ENCODE data around the gene IL16.
"Not testable (repeated sequence)": the region's sequence is repeated elsewhere in the genome, so short reads cannot be mapped to it uniquely, and the experiment has no call there.

IL16 gene

DNA sequence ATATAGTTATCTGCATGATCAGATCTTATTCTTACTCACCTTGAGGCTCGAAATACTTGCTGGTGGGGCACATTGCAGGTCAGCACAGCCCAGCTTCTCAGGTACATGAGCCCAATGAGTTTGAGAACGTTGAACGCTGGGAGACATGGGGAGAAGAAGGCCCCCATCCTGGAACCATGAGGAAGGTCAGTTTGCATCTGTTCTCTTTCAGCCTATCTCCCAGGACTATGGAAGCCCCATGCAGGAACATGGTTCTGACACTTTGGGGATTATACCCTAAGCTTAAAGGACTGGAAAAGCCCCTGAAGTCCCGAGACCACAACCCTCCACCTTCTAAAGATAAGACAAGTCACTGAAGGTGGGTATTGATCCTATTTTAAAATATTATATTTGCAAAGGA, 144.7 kb downstream of the IL16 start:
- DNase-seq, result no peak

DNA sequence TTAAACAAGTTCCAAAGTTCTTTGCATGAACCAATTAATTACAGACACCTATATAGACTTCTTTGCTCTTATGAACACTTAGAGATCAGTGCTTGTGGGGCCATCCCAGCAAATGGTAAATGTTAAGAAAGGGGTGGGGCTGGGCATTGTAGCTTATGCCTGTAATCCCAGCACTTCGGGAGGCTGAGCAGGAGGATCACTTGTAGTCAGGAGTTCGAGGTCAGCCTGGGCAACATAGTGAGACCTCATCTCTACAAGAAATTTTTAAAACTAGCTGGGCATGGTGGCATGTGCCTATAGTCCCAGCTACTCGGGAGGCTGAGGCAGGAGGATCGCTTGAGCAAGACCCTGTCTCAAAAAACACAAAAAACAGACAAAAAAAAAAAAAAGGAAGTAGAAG, 146.7 kb downstream of the IL16 start:
- DNase-seq, result no peak

DNA sequence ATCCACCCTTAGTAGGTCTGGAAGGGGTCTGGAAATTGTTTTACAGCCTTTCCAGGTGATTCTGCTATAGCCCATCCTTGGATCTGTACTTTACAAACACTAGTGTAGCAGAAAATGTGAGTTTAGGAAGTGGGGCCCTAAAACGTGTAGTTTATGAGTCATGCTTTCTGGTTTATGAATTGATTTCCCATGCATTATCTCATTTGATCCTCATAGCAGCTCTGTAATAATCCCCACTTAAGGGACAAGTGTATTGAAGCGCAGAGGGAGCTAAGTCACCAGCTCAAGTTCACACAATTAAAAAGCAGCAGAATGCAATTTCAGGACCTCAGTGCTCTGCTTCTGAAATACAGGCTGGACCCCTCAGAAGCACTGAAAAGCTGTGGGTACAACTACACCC, 149.9 kb downstream of the IL16 start:
- no peak for DNase-seq

DNA sequence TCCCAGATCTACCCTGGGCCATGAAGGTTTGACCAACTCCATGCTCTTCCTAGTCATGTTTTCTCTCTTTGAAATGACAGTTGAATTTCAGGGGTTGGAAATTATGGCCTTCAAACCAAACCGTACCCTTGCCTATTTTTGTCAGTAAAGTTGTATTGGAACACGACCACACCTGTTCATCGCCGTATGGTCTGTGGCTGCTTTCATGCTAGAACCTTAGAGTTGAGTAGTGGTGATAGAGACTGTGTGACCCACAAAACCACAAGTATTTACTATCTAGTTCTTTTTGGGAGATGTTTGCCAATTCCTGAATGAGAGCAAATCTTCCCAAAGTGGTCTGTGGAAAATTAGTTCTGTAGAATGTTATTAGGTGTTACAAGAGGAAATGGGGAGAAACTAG, 151.2 kb downstream of the IL16 start:
- no peak for DNase-seq

DNA sequence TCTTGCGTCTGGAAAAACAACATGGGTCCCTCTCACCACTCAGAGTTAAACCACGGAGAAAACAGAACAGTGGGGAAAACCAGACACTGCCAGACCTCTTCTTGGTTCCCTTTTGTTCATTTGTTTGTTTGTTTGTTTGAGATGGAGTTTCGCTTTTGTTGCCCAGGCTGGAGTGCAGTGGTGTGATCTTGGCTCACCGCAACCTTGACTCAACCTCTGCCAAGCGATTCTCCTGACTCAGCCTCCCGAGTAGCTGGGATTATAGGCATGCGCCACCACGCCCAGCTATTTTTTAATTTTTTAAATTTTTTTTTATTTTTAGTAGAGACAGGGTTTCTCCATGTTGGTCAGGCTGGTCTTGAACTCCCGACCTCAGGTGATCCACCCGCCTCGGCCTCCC, 152.0 kb downstream of the IL16 start:
- not testable (repeated sequence) for DNase-seq

DNA sequence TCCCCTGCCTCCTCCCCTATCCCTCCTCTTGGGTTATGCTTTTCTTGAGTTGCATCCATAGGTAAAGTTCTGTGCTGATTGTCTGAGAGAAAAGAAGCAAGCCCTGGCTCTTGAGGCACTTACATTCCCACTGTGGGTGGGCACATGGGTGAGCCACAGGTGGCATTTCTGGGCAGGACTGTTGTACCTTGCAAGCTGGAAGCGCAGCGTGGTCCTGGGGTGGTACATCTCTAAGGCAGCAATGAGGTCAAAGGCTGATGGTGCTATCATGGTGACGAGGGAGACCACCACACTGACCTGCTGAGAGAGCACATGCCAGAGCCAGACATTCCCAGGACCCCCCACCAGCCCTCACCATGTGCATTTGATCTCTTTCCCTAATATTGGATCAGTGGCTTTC, 152.6 kb downstream of the IL16 start:
- no peak for DNase-seq

DNA sequence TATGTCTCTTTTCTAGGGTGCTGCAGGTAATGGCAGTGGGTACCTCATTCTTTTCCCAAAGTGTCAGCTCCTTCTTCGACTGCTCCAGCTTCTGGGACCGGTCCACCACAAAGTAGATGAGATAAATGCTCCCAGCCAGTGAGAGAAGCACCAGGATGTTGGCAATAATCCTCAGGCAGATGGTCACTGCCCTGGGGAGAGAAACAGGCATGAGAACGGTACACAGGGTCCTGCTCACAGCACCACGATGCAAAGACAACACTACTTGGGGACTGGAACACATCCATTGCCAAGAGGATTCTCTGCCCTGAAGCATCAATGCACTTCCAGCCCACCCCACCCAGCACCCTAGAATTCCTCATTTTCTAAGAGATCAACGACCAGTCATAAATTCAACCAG, 155.0 kb downstream of the IL16 start:
- no peak for DNase-seq

DNA sequence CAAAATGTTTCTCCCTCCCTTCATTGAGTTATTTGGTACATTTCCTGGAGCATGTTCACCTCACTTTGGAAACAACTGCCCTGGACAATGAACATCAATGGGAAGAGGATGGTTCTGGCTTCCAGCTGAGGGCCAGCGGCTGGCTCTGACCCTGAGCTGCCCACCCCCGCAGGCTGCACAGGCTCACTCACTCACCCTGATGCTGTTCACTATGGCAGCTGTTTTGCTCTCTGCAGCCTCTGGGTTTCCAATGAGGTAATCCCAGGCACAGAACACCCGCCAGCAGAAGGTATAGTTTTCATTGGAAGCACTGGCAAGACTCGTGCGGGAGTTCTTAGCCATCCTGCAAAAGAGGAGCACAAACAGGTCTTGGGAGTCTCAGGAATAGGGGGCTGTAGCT, 159.6 kb downstream of the IL16 start:
- no peak for DNase-seq

DNA sequence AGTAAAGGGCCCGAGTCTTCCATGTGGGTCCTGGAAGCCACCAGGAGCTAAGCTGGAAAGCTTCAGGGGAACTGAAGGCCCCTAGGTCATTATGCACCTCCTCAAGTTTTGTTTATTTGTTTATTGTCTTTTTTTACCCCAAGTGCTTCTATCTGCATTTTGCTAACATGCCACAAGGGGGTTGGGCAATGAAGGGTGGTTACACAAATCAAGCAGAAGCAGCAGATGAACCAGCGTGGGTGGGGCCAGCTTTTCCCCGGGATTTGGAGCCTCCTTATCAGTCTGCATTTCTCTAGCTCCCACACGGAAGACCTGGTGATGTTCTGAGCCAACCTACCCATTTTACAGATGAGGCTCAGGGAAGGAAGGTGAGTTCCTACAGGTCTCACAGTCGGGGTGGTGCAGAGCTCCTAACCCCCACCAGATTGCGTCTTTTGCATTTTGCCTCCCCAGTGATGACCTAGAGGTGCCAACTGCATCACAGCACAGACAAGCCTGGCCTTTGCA, 160.6 kb downstream of the IL16 start:
- no peak for DNase-seq

DNA sequence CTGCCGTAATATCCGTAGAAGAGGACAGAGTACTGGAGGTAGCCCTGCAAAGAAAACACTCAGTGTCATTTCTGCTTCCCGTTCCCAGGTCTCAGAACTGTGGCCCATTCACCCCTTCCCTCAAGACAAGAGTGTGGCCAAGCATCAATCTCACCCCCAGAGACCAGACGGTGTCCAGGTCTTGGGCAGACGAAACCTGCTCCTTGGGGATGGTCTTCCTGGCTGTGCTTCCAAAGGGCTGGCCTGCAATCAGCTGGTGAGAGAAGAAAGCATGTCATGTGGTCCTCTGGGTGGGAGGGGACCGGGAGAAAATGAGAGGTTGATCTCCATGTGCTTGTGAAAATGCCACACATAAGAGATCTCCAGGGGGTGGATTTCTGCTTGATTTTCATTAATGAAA, 161.6 kb downstream of the IL16 start:
- DNase-seq, result no peak

DNA sequence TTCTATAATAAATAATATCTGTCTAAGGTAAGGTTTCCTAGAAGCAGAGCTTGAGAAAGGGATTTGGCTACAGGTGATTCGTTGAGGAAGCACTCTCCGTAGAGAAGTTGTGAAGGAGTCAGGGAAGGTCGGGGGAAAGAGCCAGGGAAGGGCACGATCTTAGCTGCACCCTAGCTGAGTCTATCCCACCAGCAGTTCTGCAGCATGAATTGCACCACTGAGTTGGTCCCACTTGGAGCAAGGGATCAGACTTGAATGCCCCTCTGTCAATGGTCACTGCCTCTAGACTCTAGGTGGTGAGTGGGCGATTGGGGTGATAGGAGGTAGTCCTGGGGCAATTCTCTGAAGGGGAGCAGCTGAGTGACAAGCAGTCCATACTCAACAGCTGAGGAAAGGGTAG, 163.8 kb downstream of the IL16 start:
- no peak for DNase-seq

DNA sequence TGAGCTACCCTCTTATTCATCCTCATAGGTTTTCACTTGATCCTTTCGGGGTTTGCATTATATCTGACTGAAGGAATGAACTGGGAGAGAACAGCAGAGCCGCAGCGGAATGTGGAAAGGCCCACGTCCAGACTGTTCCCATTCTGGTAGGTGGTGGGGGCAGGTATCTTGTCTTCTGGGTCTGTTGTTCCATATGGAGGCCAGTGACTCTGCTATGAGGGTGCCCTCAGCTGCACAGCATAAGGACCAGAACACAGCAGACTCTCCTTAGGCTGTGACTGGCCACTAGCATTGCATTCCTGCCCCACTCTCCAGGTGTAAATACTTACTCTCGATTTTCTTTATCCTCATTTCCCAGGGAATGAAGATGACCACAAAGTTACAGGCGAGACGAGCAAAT, 165.2 kb downstream of the IL16 start:
- no peak for DNase-seq

DNA sequence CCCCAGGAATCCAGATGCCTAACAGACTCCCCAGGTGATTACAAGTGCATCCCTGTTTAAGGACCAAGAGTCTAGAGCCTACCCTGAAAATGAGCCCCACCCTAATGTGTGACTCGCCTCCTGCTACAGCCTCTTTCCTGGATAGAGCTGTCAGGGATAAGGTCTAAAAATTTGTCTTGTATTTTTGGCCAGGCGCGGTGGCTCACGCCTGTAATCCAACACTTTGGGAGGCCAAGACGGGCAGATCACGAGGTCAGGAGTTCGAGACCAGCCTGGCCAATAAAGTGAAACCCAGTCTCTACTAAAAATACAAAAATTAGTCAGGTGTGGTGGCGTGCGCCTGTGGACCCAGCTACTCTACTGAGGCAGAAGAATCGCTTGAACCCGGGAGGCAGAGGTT, 166.1 kb downstream of the IL16 start:
- no peak for DNase-seq

DNA sequence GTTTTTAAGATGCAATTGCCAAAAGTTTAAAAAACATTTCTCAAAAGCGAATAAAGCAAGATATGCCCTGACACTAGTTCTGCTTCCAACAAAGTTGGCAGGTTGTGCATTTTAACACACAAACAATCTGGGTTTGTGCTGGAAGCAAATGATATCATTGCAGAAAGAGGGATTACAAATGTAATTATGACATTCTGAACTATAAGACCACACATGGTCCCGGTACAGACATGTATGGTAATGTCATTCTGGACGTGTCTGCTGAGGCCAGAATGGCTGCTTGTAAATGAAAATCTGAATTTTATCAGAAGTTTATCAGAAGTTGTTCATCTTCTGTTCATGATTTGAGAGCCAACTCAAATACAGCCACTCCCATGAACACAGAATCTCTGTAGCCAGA, 166.6 kb downstream of the IL16 start:
- DNase-seq, result no peak

All from NCI-H2029 (cell line).